ENCODE measurements around the gene PTH1R.

PTH1R gene

DNA sequence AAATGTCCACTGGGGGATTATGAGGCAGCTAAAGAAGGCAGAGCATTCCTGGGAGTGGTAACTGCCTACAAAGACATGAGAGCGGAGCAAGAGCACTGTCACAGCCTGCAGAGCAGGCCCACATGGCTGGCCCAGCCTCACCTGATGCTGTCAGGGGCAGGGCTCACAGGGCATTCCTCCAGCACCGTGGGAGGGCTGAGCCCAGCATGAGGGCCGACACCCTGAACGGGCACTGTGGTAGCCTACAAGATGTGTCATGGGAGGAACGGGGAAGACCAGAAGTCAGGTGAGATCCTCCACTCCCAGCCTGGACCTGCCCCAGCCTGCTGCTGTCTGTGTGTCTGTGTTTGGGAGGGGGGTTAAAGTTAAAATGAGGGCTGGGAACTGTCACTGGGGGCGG lies 68.9 kb downstream of the PTH1R start:
- H3K4me3 ChIP-seq (ENCODE audit: low read depth, low read length), result no peak overlapping the region
- no peaks in the 10 kb centered on the region for H3K27me3 ChIP-seq (replicated peaks)
- H3K36me3 ChIP-seq (replicated peaks), result peaks cover 3% of the 10 kb centered on the region
- no peak overlapping the region for H3K27ac ChIP-seq
- TF ChIP-seq CTCF (IDR thresholded peaks at IDR 0.05; ENCODE audit: low read depth, low read length, missing control alignments), result no peak
- in situ Hi-C loops (cut with HindIII; ENCODE audit: low pct_ligation_motif_present, low sequenced_read_pairs), result no loop called here
- no peak for DNase-seq

- H3K4me3 ChIP-seq (ENCODE audit: low read depth, low read length), result no peak overlapping the region
- in situ Hi-C loops (cut with HindIII; ENCODE audit: low pct_ligation_motif_present, low sequenced_read_pairs), result no loop called here
- peaks cover 3% of the 10 kb centered on the region for H3K36me3 ChIP-seq (replicated peaks)
- TF ChIP-seq CTCF (IDR thresholded peaks at IDR 0.05; ENCODE audit: low read depth, low read length, missing control alignments), result no peak
- peak; percentile 42 for DNase-seq
- no peaks in the 10 kb centered on the region for H3K27me3 ChIP-seq (replicated peaks)
- peak overlapping the region; percentile 12 for H3K27ac ChIP-seq
Measured at GRCh38 chr3:46946856-46947545, 69.5 kb downstream of the PTH1R start.

GRCh38 chr3:46947546-46947901 lies 70.0 kb downstream of the PTH1R start:
- H3K36me3 ChIP-seq (replicated peaks), result peaks cover 3% of the 10 kb centered on the region
- no peak overlapping the region for H3K4me3 ChIP-seq (ENCODE audit: low read depth, low read length)
- in situ Hi-C loops (cut with HindIII; ENCODE audit: low pct_ligation_motif_present, low sequenced_read_pairs), result no loop called here
- H3K27me3 ChIP-seq (replicated peaks), result no peaks in the 10 kb centered on the region
- peak overlapping the region; percentile 26 for H3K27ac ChIP-seq
- DNase-seq, result no peak
- TF ChIP-seq CTCF (IDR thresholded peaks at IDR 0.05; ENCODE audit: low read depth, low read length, missing control alignments), result no peak

- H3K27me3 ChIP-seq (replicated peaks), result no peaks in the 10 kb centered on the region
- in situ Hi-C loops (cut with HindIII; ENCODE audit: low pct_ligation_motif_present, low sequenced_read_pairs), result no loop called here
- DNase-seq, result peak; percentile 69
- no peak for TF ChIP-seq CTCF (IDR thresholded peaks at IDR 0.05; ENCODE audit: low read depth, low read length, missing control alignments)
- H3K27ac ChIP-seq, result peak overlapping the region; percentile 26
- no peak overlapping the region for H3K4me3 ChIP-seq (ENCODE audit: low read depth, low read length)
- peaks cover 3% of the 10 kb centered on the region for H3K36me3 ChIP-seq (replicated peaks)
Measured at GRCh38 chr3:46947981-46948791, 70.7 kb downstream of the PTH1R start.

DNA sequence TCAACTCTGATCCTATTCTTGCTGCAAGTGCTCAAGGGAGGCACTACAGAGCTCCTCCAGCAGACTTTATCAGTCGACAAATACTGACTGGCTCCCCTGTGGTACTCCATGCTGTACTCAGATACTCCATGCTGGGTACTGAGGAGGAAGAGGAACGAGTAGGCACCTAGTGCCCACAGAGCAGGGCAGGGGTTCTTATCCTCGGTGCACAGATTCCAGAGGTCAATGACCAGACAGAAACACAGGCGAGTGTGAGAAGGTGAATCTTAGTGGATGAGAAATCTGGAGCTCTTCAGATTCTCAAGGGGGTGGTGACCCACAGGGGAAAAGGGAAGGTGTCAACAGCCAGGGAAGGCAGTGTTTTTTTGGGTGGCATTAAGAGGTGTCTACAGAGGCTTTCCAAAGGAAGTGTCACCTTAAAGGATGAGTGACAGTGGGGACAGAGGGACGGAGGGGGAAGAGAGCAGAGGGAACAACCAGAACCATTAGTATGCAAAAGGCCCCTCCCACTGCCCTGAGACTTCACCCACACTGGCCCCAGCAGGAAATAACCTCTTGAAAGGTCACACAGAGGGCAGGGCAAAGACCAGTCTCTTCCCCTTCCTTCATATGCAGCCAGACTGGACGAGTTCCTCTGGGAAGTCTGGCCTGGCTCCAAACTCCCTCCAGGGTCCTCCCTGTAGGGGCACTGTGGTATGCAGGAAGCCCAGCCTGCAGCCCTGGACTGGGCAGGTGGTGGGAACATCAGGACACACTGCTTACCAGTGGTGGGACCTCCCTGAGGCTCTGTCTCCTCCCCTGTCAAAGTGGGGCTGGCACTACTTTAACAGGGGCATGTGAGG lies 71.5 kb downstream of the PTH1R start:
- peaks cover 3% of the 10 kb centered on the region for H3K36me3 ChIP-seq (replicated peaks)
- H3K27me3 ChIP-seq (replicated peaks), result no peaks in the 10 kb centered on the region
- H3K4me3 ChIP-seq (ENCODE audit: low read depth, low read length), result no peak overlapping the region
- in situ Hi-C loops (cut with HindIII; ENCODE audit: low pct_ligation_motif_present, low sequenced_read_pairs), result no loop called here
- DNase-seq, result no peak
- H3K27ac ChIP-seq, result no peak overlapping the region
- TF ChIP-seq CTCF (IDR thresholded peaks at IDR 0.05; ENCODE audit: low read depth, low read length, missing control alignments), result no peak
